HFFc6 (cell line): ENCODE results near the gene BCAS4. TPM values are rescaled to one million over a fixed set of nuclear protein-coding genes. Genes with fewer than 3 reads are reported as not detected.

Experiments
- DNase-seq: peaks from one replicate; pipeline ENCODE4 v3.0.0-alpha.2; 2018
- H3K27ac Mint-ChIP-seq: 2 replicates; pipeline ENCODE4 v1.8.0; 2020; ENCODE audit warnings: mild to moderate bottlenecking, mixed read lengths
- H3K27me3 Mint-ChIP-seq: 2 replicates; pipeline ENCODE4 v1.8.0; 2021; ENCODE audit warnings: mild to moderate bottlenecking, moderate library complexity, mixed read lengths; ENCODE audit not compliant: insufficient read depth
- H3K36me3 Mint-ChIP-seq: 2 replicates; pipeline ENCODE4 v1.8.0; 2021; ENCODE audit warnings: low read depth, mixed read lengths
- H3K4me1 Mint-ChIP-seq: 2 replicates; pipeline ENCODE4 v1.8.0; 2020; ENCODE audit warnings: low read depth, mixed read lengths
- H3K4me3 Mint-ChIP-seq: 2 replicates; pipeline ENCODE4 v1.8.0; 2020; ENCODE audit warnings: mild to moderate bottlenecking, moderate library complexity, mixed read lengths
- H3K9me3 Mint-ChIP-seq: 2 replicates; pipeline ENCODE4 v1.8.0; 2020; ENCODE audit warnings: mild to moderate bottlenecking, mixed read lengths
- total RNA-seq, 6 experiments: library from RNA; stranded (reverse); fragmentation: NEBNext Ultra II Directional; extraction: Animal tissue kit (Norgen Biotek cat#: 25700); gene quantifications; 2 replicates in 1 of 6; 3 replicates in 5 of 6; pipeline ENCODE4 v1.2.3, GENCODE V29; 2021
- TF ChIP-seq, protein P1 (sequence below): fragments of 200-600 bp; sonication (generic); IDR thresholded peaks from 2 replicates; pipeline ENCODE4 v1.5.0; 2021; ENCODE audit warnings: antibody characterized with exemption, mild to moderate bottlenecking

Gene BCAS4
- total RNA-seq, 6 experiments from 2014 or later, result 19.8 to 23.5 (median 21.7) TPM

DNA sequence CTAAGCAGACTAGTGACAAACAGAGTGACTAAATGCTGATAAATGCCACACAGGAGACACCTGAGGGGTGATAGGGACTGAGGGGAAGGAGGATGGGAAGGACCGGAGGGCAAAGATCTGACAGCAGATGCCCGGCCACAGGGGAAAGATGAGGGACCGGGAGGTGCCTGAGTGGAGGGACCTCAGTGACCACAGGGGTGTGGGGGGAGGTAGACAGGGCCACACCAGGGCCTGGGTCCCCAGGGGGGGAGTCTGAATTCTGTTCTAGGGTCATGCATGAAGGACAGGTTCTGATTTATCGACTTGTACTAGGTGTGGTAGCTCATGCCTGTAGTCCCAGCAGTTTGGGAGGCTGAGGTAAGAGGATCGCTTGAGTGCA is 6.9 kb downstream of the BCAS4 start:
- Mint-ChIP-seq H3K27me3 (peaks cover 2% of the 10 kb centered on the region; the same call in 1 of the 2 replicates), H3K36me3 (no peaks in the 10 kb centered on the region), H3K4me1 (peaks cover 9% of the 10 kb centered on the region), H3K27ac (no peak overlapping the region), H3K9me3 (no peaks in the 10 kb centered on the region), H3K4me3 (no peak overlapping the region)
- no peak for DNase-seq
- TF ChIP-seq, protein P1, sequence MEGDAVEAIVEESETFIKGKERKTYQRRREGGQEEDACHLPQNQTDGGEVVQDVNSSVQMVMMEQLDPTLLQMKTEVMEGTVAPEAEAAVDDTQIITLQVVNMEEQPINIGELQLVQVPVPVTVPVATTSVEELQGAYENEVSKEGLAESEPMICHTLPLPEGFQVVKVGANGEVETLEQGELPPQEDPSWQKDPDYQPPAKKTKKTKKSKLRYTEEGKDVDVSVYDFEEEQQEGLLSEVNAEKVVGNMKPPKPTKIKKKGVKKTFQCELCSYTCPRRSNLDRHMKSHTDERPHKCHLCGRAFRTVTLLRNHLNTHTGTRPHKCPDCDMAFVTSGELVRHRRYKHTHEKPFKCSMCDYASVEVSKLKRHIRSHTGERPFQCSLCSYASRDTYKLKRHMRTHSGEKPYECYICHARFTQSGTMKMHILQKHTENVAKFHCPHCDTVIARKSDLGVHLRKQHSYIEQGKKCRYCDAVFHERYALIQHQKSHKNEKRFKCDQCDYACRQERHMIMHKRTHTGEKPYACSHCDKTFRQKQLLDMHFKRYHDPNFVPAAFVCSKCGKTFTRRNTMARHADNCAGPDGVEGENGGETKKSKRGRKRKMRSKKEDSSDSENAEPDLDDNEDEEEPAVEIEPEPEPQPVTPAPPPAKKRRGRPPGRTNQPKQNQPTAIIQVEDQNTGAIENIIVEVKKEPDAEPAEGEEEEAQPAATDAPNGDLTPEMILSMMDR, result no peak

- Mint-ChIP-seq H3K27ac (no peak overlapping the region), H3K4me1 (peaks cover 9% of the 10 kb centered on the region), H3K36me3 (no peaks in the 10 kb centered on the region), H3K27me3 (no peaks in the 10 kb centered on the region), H3K9me3 (no peaks in the 10 kb centered on the region), H3K4me3 (no peak overlapping the region)
- DNase-seq, result no peak
- TF ChIP-seq, protein P1, result no peak
Measured at GRCh38 chr20:50802289-50802688, 7.4 kb downstream of the BCAS4 start.

DNA sequence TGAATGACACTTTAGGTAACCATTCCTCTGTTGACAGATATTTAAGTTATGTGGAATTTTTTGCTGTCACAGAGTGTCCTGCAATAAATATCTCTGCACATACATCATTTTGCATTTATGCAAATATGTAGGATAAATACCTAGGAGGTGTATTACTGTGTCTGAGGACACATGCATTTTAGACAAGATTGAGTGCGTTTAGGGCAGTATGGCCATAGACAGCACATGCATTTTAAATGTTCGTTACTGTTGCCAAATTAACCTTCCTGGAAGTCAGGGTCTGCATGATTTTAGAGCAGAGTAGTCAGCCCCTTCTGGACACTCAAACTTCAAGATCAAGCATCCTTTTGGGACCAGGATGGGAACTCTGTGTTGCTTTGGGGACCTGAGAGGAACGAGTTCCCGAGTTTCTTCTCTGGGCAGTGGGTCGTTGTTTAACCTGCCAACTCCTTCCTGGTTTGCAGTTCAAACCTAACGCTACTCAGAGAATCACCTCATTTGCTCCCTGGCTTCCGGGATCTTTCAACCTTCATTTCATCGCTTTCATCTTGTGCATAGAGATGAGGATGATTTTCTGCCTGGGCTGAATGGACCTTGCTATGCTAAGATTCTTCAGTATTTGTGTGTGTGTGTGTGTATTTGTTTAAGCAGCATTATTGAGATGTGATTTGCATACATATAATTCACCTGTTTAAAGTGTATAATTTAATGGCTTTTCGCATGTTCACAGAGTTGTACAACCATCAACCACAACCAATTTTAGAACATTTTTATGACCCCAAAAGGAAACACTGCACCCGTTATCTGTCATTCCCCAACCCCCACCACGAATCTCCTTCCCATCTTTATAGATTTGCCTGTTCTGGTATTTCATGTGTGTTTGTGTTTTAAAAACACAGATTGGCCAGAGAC is 9.8 kb downstream of the BCAS4 start:
- peaks cover 4% of the 10 kb centered on the region for H3K36me3 Mint-ChIP-seq
- H3K27ac Mint-ChIP-seq, result no peak overlapping the region
- H3K27me3 Mint-ChIP-seq, result no peaks in the 10 kb centered on the region
- no peak for DNase-seq
- TF ChIP-seq, protein P1, result no peak
- H3K4me3 Mint-ChIP-seq, result no peak overlapping the region
- no peaks in the 10 kb centered on the region for H3K4me1 Mint-ChIP-seq
- H3K9me3 Mint-ChIP-seq, result peaks cover 2% of the 10 kb centered on the region; the same call in 1 of the 2 replicates

DNA sequence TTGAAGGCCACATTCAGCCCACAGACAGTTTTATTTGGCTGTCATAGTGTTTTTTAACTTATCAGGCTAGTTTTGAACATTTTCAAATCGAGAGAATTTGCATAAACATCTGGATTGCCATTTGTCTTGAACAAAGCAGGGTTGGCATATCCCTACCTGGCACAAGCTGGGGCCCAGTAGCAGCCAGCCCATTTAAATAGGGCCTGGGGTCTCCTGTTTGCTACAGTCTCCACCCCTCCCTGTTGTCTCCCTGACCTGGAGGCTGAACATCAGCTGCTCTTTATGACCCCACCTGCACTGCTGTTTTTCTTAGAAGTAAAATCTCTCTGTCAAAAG is 10.5 kb downstream of the BCAS4 start:
- Mint-ChIP-seq H3K9me3 (peaks cover 6% of the 10 kb centered on the region; the same call in 1 of the 2 replicates), H3K36me3 (peaks cover 9% of the 10 kb centered on the region), H3K4me3 (no peak overlapping the region), H3K27me3 (no peaks in the 10 kb centered on the region), H3K4me1 (no peaks in the 10 kb centered on the region), H3K27ac (no peak overlapping the region)
- DNase-seq, result no peak
- TF ChIP-seq, protein P1, result no peak

DNA sequence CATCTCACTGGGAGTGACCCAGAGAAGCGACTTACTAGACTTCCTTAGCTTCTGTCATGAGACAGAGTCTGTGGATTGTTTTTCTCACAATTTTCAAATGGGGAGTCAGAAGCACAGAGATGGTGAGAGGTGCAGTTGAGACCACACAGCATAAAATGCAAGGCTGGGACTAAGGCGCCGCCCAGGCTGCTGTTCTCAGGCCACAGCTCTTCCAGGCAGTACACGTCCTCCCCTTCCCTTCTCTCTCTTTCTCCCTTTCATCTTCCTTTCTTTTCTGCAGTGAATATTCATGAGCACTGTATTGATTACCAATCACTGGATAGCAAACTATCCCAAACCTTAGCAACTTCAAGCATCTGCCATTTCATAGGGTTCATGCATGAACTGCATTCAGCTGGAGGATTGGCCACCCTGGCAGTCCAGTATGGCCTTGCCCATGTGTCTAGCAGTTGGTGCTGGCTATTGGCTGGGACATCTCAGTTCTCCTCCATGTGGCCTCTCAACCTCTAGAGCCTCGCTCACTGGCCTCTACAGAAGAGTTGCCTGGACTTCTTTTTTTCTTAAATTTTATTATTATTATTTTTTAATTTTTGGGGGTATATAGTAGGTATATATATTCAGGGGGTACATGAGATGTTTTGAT is 11.4 kb downstream of the BCAS4 start:
- H3K36me3 Mint-ChIP-seq, result peaks cover 9% of the 10 kb centered on the region
- H3K4me1 Mint-ChIP-seq, result no peaks in the 10 kb centered on the region
- TF ChIP-seq, protein P1, result no peak
- no peak overlapping the region for H3K4me3 Mint-ChIP-seq
- no peak overlapping the region for H3K27ac Mint-ChIP-seq
- H3K9me3 Mint-ChIP-seq, result peaks cover 6% of the 10 kb centered on the region; the same call in 1 of the 2 replicates
- H3K27me3 Mint-ChIP-seq, result no peaks in the 10 kb centered on the region
- DNase-seq, result no peak
